Measurements from ENCODE around the gene DUSP2. TPM values are rescaled to one million over a fixed set of nuclear protein-coding genes. Genes with fewer than 3 reads are reported as not detected.

The DUSP2 gene
- total RNA-seq, 1 experiment from 2014 or later, result 1.4 TPM

DNA sequence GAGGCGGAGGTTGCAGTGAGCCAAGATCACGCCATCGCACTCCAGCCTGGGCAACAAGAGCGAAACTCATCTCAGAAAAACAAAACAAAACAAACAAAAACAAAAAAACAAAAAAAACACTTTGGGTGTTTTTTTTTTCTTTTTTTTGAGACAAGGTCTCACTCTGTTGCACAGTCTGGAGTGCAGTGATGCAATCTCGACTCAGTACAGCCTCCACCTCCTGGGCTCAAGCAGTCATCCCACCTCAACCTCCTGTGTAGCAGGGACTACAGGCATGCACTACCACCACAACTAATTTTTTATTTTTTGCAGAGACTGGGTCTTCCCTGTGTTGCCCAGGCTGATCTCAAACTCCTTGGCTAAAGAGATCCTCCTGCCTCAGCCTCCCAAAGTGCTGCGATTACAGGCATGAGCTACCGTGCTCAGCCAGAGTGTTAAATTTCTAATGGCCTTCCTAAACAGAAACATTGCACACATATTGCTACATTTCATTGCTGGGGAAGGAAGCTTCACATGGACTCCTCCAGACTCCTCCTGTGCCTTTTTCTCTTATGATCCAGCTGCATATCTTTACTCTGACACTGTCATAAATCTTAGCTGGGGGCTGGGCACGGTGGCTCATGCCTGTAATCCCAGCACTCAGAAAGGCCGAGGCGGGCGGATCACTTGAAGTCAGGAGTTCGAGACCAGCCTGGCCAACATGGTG, 43.7 kb upstream of the DUSP2 start:
- intact Hi-C loops (cut with micrococcal nuclease; ENCODE audit: unreplicated experiment), result no loop called here

DNA sequence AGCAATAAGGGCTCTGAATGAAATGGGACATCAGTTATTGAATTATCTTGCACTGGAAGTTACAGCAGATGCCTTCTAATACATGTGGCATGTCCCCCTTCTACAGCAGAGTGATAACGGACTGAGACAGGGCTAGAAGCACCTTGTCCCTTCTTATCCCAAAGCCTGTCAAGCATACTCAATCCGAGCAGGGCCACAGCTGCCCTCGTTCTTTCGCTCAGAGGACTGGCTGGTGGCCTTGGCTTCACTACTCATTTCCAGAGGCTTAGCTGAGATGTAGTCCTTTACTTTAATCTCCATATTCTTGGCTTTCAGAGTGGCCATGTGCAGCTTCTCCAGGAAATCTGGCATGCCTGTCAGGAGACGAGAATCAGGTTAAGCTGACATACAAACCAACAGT, 41.3 kb upstream of the DUSP2 start:
- ChIA-PET POLR2A (ENCODE audit: low non-redundant PET) (no interaction called here), CTCF (no interaction called here)
- intact Hi-C loops (cut with micrococcal nuclease; ENCODE audit: unreplicated experiment), result no loop called here
- H3K9me3 ChIP-seq (ENCODE audit: low read depth, low read length, poor library complexity, severe bottlenecking), result no peaks in the 10 kb centered on the region
- no peak overlapping the region for H3K27ac ChIP-seq (ENCODE audit: low read depth, low read length, poor library complexity, severe bottlenecking)
- DNase-seq (ENCODE audit: low spot score), result no peak
- no TSS peak for BruUV-seq (replicated peaks)
- peaks cover 63% of the 10 kb centered on the region for H3K36me3 ChIP-seq (ENCODE audit: insufficient read depth, low read length, poor library complexity, severe bottlenecking)
- H3K4me3 ChIP-seq (ENCODE audit: low read depth, low read length, poor library complexity, severe bottlenecking), result no peak overlapping the region
- H3K4me1 ChIP-seq (ENCODE audit: insufficient read depth, low read length, poor library complexity, severe bottlenecking), result no peaks in the 10 kb centered on the region
- TF ChIP-seq, protein P1, sequence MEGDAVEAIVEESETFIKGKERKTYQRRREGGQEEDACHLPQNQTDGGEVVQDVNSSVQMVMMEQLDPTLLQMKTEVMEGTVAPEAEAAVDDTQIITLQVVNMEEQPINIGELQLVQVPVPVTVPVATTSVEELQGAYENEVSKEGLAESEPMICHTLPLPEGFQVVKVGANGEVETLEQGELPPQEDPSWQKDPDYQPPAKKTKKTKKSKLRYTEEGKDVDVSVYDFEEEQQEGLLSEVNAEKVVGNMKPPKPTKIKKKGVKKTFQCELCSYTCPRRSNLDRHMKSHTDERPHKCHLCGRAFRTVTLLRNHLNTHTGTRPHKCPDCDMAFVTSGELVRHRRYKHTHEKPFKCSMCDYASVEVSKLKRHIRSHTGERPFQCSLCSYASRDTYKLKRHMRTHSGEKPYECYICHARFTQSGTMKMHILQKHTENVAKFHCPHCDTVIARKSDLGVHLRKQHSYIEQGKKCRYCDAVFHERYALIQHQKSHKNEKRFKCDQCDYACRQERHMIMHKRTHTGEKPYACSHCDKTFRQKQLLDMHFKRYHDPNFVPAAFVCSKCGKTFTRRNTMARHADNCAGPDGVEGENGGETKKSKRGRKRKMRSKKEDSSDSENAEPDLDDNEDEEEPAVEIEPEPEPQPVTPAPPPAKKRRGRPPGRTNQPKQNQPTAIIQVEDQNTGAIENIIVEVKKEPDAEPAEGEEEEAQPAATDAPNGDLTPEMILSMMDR (conservative IDR thresholded peaks at IDR 0.05; ENCODE audit: low read depth, low read length), result no peak
- no peak for TF ChIP-seq EZH2 (IDR thresholded peaks at IDR 0.05; ENCODE audit: borderline replicate concordance, low read depth, low read length, poor library complexity, severe bottlenecking)
- H3K27me3 ChIP-seq (replicated peaks; ENCODE audit: insufficient read depth, low read depth, low read length, poor library complexity), result no peaks in the 10 kb centered on the region

More for the DNA sequence above, 43.7 kb upstream of the DUSP2 start:
- TF ChIP-seq, protein P1 (conservative IDR thresholded peaks at IDR 0.05; ENCODE audit: low read depth, low read length), result no peak
- no peak for TF ChIP-seq EZH2 (IDR thresholded peaks at IDR 0.05; ENCODE audit: borderline replicate concordance, low read depth, low read length, poor library complexity, severe bottlenecking)
- no TSS peak for BruUV-seq (replicated peaks)
- ChIA-PET POLR2A (ENCODE audit: low non-redundant PET) (no interaction called here), CTCF (no interaction called here)
- Histone ChIP-seq H3K27me3 (replicated peaks; ENCODE audit: insufficient read depth, low read depth, low read length, poor library complexity) (no peaks in the 10 kb centered on the region), H3K9me3 (ENCODE audit: low read depth, low read length, poor library complexity, severe bottlenecking) (no peaks in the 10 kb centered on the region), H3K4me1 (ENCODE audit: insufficient read depth, low read length, poor library complexity, severe bottlenecking) (no peaks in the 10 kb centered on the region), H3K36me3 (ENCODE audit: insufficient read depth, low read length, poor library complexity, severe bottlenecking) (peaks cover 87% of the 10 kb centered on the region), H3K27ac (ENCODE audit: low read depth, low read length, poor library complexity, severe bottlenecking) (no peak overlapping the region), H3K4me3 (ENCODE audit: low read depth, low read length, poor library complexity, severe bottlenecking) (no peak overlapping the region)
- DNase-seq (ENCODE audit: low spot score), result no peak

DNA sequence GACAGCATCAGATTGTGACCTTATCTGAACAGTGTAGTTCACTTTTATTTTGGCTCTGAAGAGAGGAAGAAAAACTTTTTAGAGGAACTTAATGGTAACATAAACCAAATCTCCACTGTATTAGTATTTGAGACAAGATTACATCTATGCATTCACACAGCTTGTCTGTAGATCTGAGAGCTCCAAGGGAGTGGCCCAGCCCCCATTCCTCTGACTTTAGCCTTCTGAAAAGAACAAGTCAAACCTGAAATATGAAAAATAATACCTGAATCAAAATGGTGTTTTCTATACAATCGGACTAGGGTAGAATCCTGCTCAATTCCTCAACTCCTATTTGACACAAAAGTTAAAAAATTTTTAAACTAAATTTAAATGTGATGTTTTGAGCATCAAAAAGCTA, 40.3 kb upstream of the DUSP2 start:
- Histone ChIP-seq H3K4me1 (ENCODE audit: insufficient read depth, low read length, poor library complexity, severe bottlenecking) (no peaks in the 10 kb centered on the region), H3K9me3 (ENCODE audit: low read depth, low read length, poor library complexity, severe bottlenecking) (no peaks in the 10 kb centered on the region), H3K27me3 (replicated peaks; ENCODE audit: insufficient read depth, low read depth, low read length, poor library complexity) (no peaks in the 10 kb centered on the region), H3K27ac (ENCODE audit: low read depth, low read length, poor library complexity, severe bottlenecking) (no peak overlapping the region), H3K36me3 (ENCODE audit: insufficient read depth, low read length, poor library complexity, severe bottlenecking) (peaks cover 52% of the 10 kb centered on the region), H3K4me3 (ENCODE audit: low read depth, low read length, poor library complexity, severe bottlenecking) (no peak overlapping the region)
- no peak for DNase-seq (ENCODE audit: low spot score)
- ChIA-PET CTCF (no interaction called here), POLR2A (ENCODE audit: low non-redundant PET) (no interaction called here)
- no TSS peak for BruUV-seq (replicated peaks)
- intact Hi-C loops (cut with micrococcal nuclease; ENCODE audit: unreplicated experiment), result no loop called here
- no peak for TF ChIP-seq EZH2 (IDR thresholded peaks at IDR 0.05; ENCODE audit: borderline replicate concordance, low read depth, low read length, poor library complexity, severe bottlenecking)
- TF ChIP-seq, protein P1 (conservative IDR thresholded peaks at IDR 0.05; ENCODE audit: low read depth, low read length), result no peak
